ENCODE data around the gene FBXL12.

GRCh38 chr19:9850235-9850959, 31.5 kb upstream of the FBXL12 start:
- TF ChIP-seq ZSCAN30 (tag by site-specific recombination; IDR thresholded peaks at IDR 0.05) (no peak), ZNF175 (tag by site-specific recombination; IDR thresholded peaks at IDR 0.05) (no peak)
